ENCODE data around the gene NEDD8. TPM values are rescaled to one million over a fixed set of nuclear protein-coding genes. Genes with fewer than 3 reads are reported as not detected.

NEDD8 gene
- total and polyA plus RNA-seq, 2 experiments from 2014 or later: 130 to 418 TPM

- H3F3A ChIP-seq (replicated peaks; ENCODE audit: low read depth): peaks cover 7% of the 10 kb centered on the region; the same call in 1 of the 2 replicates
- H3K27ac Mint-ChIP-seq: peak within 1 kb of the TSS; percentile 82
- ATAC-seq: peak; percentile 92
These were observed 60.5 kb downstream of the NEDD8 start, which contains the start of gene REC8 for GRCh38 chr14:24171422-24172260. TSS of gene REC8 (plus strand) at chr14:24172080. CDS start at chr14:24172553, 473 bp downstream.

More at GRCh38 chr14:24171422-24172260, 60.5 kb downstream of the NEDD8 start, which contains the start of gene REC8:
- Histone ChIP-seq H3K27me3 (ENCODE audit: insufficient read depth) (no peaks in the 10 kb centered on the region), H3K4me1 (ENCODE audit: insufficient read depth) (0 out of 2 replicates have a peak, but pooled peaks cover 3% of the 10 kb centered on the region), H4K20me1 (replicated peaks; ENCODE audit: insufficient read depth) (no peaks in the 10 kb centered on the region; the same call in 1 of the 2 replicates), H3K9me2 (ENCODE audit: insufficient read depth) (no peaks in the 10 kb centered on the region), H3K79me2 (replicated peaks; ENCODE audit: insufficient read depth) (no peaks in the 10 kb centered on the region), H3K27ac (ENCODE audit: low read depth) (peak within 1 kb of the TSS; percentile 43; the same call in 1 of the 2 replicates), H3K4me2 (peak within 1 kb of the TSS; percentile 100), H3K4me3 (peak within 1 kb of the TSS; percentile 81), H2AFZ (peak within 1 kb of the TSS; percentile 99), H3K36me3 (ENCODE audit: insufficient read depth) (no peaks in the 10 kb centered on the region)
- H3K9me3 Mint-ChIP-seq: no peaks in the 10 kb centered on the region
- peaks cover 19% of the 10 kb centered on the region for H3K27me3 Mint-ChIP-seq (ENCODE audit: insufficient read depth, low read depth, poor library complexity)
- H3K4me3 Mint-ChIP-seq: peak within 1 kb of the TSS; percentile 87
- TF ChIP-seq EZH2phosphoT487 (IDR thresholded peaks at IDR 0.05; ENCODE audit: unreplicated experiment) (no peak), ETS1 (IDR thresholded peaks at IDR 0.05) (peak; percentile 10; the same call in 1 of the 2 replicates), NANOG (IDR thresholded peaks at IDR 0.05; ENCODE audit: borderline replicate concordance) (no peak), REST (IDR thresholded peaks at IDR 0.05; ENCODE audit: unreplicated experiment) (no peak), POLR2AphosphoS5 (IDR thresholded peaks at IDR 0.05; ENCODE audit: low read depth) (peak; percentile 49; the same call in 1 of the 2 replicates), CTCF (conservative IDR thresholded peaks at IDR 0.05; ENCODE audit: low read depth in 2 of 2) (no peak)
- H3K4me1 Mint-ChIP-seq: peaks cover 4% of the 10 kb centered on the region; the same call in 1 of the 3 replicates
- H3K36me3 Mint-ChIP-seq (ENCODE audit: low read depth): peaks cover 11% of the 10 kb centered on the region; the same call in 2 of the 3 replicates
- DNase-seq (ENCODE audit: low spot score): peak; percentile 100

Measured in GM23338 (cell line).